GM18502 (cell line): ENCODE measurements around the gene ATP1A3.
A peak's percentile ranks its signal among the peaks of the same experiment; 100 is the strongest.

Experiments used
- ATAC-seq: cut with Tn5 transposase; IDR thresholded peaks from one replicate; pipeline ENCODE4 v1.9.1; 2021; ENCODE audit warnings: mild to moderate bottlenecking; ENCODE audit not compliant: unreplicated experiment, poor library complexity

Gene ATP1A3

DNA sequence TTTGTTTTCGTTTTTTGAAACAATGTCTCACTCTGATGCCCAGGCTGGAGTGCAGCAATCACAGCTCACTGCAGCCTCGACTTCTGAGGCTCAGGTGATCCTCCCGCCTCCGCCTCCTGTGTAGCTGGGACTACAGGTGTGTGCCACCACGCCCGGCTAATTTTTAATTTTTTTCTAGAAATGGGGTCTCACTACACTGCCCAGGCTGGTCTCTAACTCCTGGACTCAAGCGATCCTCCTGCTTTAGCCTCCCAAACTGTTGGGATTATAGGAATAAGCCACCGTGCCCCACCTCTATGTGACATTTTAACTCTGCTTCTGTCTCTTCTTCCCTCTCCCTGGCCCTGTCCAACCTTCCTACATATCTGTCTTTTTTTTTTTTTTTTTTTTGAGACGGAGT, 5.1 kb downstream of the ATP1A3 start:
- no peak for ATAC-seq

DNA sequence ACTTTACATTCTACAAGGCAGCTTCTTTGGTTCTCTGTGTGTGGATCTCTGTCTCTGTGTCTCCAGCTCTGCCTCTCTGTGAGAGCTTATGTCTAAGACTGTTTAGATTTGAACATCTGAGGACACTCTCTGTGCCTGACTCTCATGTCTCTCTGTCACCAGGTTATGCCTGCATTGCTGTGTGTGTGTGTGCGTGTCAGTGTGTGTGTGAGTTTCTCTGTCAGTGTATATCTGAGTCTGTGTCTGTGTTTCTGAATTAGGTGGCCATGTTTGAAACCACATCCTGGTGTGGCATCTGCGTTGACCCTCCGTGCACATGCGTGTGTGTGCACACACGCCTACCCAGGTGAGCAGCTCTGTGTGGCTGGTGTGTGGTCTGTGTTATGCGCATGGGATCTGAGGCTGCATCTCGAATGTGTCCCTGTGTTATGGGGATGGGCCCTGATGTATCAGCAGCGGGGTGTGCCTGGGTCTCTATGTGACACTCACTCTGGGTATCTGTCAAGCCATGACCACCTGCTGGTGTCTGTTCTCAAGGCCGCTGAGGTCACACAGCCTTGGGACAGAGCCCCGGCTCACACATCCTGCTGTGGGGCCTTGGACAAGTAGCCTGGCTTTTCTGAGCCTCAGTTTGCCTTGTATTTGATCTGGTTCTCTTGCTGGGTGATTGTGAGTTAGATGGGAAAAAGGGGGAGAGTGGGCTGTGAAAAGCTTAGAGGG, 6.7 kb downstream of the ATP1A3 start:
- ATAC-seq, result no peak

DNA sequence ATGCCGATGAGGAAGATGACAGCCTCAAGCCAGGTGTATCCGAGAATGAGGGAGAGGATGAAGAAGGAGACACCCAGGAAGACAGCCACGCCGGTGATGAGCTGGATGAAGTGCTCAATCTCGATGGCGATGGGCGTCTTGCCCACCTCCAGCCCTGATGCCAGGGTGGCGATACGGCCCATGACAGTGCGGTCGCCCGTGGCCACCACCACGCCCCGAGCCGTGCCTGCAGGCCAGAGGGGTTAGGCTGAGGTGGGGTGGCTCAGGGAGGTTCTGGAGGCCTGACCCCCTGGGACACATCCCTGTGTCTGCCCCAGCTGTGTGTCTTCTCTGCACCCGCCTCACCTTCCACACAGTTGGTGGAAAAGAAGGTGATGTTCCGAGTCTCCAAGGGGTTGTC, 9.1 kb downstream of the ATP1A3 start:
- ATAC-seq, result no peak

DNA sequence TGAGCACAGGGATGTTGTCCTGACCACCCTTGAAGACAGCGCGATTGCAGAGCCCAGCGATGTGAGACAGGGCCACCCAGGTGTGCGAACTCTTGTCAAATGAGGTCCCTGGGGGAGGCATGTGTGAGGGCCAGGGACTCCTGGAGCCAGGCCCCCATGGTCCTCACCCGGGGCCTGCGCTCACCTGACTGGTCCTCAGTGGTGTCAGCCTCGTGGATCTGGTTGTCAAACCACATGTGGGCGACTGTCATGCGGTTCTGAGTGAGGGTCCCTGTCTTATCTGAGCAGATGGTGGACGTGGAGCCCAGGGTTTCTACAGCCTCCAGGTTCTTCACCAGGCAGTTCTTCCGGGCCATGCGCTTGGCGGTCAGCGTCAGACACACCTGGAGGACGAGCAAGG, 12.3 kb downstream of the ATP1A3 start:
- ATAC-seq, result no peak

DNA sequence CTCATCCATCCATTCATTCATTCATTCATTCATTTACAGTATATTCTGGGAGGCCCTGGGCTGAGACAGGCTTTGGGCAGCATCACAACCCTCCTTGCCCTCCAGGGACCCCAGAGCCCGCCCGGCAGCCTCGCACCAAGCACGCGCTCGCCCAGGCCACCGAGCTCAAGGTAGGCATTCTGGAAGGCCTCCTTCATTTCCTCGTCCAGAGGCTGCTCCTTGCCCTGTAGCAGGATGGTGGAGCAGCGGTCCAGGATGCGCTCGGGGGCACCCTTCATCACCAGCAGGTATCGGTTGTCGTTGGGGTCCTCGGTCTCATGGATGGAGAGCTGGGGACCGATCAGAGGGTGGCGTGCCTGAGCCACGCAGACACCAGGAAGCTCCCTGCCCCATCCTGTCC, 15.6 kb downstream of the ATP1A3 start:
- no peak for ATAC-seq

DNA sequence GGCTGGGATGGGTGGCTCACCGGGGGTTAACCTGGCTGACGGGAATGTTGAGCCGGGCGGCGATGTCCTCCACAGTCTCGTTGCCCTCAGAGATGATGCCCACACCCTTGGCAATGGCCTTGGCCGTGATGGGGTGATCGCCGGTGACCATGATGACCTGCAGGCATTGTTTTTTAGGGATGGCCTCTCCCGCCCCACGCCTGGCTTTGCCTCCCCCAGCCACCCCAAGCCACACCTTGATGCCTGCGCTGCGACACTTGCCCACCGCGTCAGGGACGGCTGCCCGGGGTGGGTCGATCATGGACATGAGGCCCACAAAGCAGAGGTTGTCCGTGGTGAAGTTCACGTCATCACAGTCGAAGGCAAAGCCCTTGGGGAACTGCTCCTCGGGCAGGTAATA, 16.1 kb downstream of the ATP1A3 start:
- ATAC-seq, result no peak

DNA sequence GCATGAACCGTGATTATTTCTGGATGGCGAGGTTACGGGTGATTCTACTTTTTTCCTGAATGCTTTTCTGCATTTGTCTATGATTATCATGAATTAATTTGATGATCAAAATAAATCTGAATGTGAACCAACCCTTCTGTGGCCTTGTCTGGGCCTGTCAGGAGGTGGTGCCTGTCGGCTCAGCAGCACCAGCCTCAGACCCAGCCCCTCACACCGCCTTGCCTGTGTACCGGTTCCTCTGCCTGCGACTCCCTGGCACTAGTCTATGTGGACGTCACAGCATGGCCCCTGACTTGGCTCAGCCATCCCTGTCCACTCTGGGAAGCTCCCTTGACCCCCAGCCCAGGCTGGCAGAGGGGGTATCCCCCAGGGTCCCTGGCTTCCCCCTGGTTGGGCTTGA, 19.4 kb downstream of the ATP1A3 start:
- no peak for ATAC-seq

DNA sequence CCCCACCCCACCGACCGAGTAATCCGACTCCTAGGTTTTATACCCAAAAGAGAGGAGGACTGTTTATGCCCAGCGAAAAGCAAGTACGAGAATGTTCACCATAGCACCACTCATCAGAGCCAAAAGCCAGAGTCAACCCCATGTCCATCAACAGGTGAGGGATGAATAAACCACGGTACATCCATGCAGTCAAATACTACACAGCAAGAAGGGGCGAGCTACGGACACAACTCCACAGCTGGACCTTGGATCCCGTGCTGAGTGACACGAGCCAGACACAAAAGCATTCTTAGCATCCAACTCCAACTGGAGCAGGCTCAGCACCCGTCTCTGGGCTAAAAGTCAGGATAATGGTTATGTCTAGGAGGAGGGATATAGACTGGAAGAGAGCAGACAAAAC, 22.7 kb downstream of the ATP1A3 start:
- ATAC-seq, result no peak

DNA sequence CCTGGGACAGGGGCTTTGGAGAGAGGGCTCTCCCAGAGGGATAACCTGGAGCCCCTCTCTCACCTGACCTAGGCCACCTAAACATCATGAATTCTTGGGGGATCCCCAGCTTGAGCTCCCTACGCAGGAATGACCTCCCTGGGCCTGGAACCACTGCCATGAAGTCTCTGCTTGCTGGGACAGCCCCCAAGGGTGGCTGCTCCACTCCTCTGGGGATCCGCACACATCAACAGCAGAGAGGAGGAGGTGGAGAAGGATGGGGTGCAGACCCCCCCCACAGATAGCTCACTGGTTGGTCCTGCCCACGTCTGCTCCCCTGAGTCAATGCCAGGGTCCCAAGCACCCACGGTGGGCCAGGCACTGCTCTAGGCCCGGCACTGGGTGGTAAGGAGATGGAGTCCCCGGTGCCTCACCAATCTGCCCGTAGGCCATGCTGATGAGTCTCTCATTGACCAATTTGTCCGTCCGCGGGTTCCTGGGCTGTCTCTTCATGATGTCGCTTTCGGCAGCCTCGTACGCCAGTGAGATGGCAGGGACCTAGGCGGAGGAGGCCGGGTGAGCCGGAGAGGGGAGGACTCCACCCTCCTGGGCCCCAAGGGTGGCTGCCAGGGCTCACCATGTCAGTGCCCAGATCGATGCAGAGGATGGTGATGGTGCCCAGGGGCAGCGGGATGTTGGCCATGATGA, 24.1 kb downstream of the ATP1A3 start:
- no peak for ATAC-seq

DNA sequence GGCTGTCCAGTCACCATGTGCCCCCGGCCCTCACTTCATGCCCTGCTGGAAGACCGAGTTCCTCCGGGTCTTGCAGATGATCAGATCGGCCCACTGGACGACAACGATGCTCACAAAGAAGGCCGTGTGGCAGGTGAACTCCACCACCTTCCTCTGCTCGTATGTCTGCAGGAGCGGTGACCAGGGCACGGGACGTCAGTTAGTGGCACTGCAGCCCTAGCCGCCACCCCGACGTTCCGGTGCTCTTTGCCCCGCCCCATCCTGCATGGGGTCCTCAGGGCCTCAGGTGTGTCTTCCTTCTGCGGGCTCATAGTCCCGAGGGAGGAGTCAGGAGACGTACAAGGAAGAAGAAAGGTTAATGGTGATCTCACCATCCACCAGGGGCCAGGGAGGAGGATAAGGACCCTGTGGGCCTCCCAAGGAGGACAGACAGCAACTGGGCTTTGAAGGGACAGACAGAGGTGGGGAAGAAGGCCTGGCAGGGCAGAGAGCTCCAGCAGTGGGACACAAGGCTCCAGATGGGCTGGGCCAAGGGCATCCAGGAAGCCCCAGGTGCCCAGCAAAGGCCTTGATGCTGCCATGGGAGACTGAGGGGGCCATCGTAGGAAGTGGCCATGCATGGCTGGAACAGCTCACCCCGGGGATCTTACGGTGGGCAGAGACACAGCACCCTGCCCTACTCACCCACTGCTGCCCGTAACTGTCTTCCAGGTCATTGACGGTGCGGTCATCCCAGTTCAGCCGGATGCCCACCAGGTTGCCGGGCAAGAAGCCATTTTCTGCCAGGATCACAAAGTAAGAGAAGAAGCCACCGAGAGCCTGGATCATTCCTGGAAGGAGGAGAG, 25.1 kb downstream of the ATP1A3 start:
- no peak for ATAC-seq

DNA sequence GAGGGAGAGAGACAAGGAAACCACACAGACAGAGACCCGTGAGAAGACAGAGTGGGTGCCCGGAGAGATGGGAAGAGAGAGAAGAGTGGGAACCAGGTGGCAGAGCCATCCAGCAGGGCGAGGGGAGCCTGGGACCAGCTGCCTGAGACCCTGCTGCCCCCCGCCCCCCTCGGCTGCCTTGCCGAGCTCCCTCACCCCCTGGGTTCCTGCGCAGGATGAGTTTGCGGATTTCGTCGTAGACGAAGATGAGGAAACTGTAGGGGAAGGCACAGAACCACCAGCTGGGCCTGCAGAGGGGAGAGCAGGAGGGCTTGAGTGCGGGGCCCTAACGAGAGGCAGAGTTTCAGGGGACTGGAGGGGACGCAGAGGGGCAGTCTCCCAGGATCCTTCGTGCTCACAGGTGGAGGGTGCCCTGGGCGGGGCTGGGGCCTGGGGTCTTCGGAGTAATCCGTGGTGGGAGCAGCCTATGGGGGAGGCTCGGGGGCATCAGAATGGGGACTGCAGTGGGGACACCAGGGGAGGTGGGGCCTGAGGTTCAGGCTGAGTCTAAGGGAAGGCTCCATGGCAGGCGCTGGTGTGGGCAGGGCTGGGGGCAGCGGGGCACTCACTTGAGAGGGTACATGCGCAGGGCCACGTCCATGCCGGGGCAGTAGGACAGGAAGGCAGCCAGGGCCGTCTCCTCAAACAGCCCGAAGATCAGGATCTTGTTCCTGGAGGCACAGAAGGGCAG, 26.8 kb downstream of the ATP1A3 start:
- ATAC-seq, result no peak

DNA sequence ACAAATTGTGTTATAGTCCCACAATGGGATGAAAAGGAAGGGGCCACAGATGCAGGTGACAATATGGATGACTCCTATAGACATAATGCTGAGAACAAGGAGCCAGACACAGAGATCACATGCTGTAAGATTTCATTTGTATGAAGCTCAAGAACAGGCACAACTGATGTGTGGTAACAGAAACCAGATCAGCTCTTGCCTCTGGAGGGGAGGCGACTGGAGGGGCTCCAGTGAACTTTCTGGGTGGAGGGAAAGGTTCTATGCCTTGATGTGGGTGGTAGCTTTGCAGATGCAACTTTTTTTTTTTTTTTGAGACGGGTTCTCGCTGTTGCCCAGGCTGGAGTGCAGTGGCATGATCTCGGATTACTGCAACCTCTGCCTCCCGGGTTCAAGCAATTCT, 28.9 kb downstream of the ATP1A3 start:
- ATAC-seq, result no peak

DNA sequence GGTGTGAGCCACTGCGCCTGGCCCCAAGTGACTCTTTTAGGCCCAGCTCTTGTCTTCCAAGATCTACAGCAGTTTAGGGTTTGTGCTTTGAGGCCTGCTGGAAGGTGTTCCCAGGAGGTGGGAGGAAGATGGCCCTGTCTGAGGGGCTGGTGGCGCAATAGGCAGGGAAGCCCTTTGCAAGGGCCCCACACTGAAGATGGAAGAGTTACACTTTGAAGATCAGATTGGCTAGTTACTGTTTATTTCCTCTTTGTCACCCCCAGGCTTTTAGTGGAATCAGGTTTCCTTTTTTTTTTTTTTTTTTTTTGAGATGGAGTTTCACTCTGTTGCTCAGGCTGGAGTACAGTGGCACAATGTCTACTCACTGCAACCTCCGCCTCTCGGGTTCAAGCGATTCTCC, 33.1 kb downstream of the ATP1A3 start:
- ATAC-seq, result no peak

DNA sequence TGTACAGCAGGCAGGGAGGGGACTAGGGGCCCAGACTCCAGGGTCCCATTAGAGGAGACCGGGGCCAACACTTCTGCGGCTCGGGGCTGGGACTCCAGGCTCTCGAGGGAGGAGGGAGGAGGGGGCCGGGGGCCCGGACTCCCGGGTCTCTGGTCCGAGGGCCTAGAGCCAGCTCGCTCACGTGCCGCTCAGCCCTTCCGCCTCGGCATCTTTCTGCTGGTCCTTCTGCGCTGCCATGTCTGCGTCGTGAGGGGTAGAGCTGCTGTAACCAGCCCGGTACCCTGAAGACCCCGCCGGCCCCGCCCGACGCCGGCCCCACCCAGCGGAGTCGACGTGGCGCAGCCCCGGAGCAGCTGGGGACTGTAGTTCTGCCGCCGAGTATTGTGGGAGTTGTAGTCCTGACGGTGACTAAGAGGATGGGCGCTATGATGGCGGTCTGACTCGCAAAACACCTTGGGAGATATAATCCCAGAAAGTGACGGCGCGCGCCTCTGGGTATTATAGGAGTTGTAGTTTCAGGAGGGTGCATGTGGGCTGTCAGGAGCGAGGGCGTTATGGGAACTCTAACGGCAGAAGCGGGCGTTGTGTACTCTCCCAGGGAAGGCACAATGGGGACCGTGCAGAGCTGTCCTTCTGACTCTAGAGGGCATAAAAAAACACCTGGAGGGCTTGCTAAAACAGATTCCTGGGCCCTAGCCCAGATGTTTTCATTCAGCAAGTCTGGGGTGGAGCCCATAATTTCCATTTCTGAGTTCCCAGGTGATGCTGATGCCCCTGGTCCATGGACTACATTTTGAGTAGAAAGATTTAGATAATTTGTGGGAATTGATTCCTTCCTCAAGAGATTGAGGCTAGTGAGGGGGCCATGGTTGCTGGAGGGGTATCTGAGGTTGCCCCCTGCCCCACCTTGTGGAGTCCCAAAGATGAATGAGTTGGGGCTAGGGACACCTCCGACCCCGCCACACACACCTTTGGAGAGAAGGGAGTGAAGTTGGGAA, 34.7 kb downstream of the ATP1A3 start, which contains the start of gene RABAC1:
TSS of gene RABAC1 (minus strand) at position 266 of the 998 bp plus-strand sequence. CDS start at position 237, 29 bp downstream.
- ATAC-seq, result peak; percentile 86

DNA sequence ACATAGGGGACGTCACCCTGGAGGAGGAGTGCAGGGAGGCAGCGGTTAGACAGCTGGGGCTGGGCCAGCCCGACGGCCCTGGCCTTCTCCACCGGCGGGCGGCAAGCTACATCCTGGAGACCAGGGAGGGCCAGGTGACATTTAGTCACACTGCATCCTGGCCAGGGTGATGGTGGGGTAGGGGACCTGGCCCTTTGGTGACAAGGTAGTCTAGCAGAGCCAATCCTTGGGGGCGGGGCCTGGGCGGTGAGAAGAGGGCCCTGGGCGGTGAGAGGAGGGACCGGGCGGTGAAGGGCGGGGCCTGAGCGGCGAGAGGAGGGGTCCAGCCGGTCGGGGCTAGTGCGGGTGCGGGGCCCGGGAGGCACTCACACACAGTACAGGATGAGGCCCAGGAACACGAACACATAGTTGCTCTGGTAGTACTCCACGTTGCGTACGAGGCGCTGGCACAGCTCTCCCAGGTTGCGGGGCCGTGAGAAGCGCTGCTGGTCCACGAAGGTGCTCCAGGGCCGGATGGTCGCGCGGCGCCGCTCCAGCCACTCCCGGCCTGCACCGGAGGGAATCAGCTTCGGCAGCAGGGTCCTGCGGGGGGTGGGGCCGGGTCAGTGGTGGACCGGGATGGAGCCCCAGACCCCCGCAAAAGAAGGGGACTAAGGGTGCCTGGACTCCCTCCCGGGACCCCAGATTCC, 35.5 kb downstream of the ATP1A3 start:
- ATAC-seq, result peak; percentile 60

DNA sequence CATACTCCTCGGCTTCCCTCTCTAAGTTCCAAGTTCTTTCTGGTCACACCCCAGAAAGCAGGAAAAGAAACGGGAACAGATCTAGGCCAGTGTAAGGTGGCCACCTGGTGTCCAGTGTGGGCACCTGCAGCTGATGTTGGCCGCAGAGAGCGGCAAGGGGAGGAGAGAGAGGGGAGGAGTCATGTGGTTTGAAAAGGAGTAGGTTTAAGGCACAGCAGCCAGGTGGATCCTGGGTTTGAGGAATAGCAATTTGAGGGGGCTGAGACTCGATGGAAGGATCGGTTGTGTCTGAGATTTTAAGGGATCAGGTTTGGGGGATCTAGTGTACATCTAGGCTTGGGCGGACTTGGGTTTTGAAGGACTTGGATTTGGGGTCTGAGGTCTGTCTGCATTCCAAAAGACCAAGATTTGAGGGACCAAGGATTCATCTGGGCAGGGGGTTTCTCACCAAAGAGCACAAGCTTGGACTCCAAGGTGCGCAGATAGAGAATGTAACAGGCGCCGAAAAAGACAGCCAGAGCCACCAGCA, 36.1 kb downstream of the ATP1A3 start:
- ATAC-seq, result no peak

DNA sequence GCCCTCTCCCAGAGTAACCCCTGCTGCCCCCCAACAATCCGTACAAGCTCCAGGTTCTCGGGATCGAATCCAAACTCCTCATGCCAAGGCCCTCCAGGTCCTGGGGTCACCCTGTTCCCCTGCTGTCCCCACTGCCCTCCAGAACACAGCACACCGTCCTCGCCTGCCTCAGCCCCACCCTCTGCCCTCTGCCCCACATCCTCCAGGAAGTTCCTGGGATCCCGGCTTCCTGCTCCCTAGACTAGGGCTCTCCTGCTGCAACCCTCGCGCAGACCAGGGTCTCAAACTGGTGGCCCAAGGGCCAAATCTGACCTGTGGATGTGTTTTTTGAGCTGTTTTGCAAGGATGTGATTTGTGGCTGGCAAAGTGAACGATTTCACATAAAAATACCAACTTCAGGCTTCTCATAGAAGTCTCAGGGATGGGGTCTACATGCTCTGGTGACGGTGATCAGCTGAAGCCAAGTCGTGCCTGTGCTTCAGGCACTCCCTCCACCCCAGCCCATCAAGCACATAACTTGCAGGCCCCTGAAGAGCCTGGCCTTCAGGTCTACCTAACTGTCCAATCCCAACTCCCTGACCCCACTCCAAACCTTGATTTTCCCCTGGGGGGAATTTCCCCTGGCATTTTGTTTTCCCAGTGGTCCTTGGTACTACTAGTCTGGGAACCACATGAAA, 36.7 kb downstream of the ATP1A3 start:
- ATAC-seq, result no peak

DNA sequence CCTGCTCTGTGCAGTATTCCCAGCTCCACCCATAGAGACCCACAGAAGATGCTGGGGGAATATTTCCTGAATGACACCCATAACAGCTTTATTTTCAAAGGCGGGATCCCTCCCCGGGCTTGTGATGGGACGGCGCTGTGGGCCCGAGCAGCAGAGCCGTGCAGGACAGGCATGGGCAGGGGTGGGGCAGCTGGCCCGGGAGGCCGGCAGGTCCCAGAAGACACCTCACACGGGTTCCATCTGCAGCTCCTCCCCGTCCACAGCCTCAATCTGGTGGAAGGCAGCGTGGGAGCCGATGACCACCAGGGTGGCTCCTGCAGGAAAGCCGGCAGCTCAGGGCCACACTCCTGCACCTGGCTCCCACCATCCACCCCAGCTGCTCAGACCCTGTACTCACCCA, 37.4 kb downstream of the ATP1A3 start:
- no peak for ATAC-seq
